Astrocyte of the spinal cord (primary cell): ENCODE measurements around the gene PALLD.

Experiments
- DNase-seq: peaks from one replicate; pipeline ENCODE4 v3.0.0; 2011; ENCODE audit warnings: low read depth, low spot score
- H3K4me3 ChIP-seq: 2 replicates; pipeline ENCODE4 v1.5.1; 2011; ENCODE audit warnings: low read depth, mild to moderate bottlenecking, low read length, moderate library complexity
- in situ Hi-C: cut with HindIII; loops from 2 replicates; pipeline ENCODE4 v1.10.0; 2017; ENCODE audit warnings: low sequenced_read_pairs
- TF ChIP-seq, protein P1 (sequence below): IDR thresholded peaks from 2 replicates; pipeline ENCODE4 v1.5.1; 2012; ENCODE audit warnings: low read depth, mild to moderate bottlenecking, low read length, inconsistent platforms

PALLD gene

DNA sequence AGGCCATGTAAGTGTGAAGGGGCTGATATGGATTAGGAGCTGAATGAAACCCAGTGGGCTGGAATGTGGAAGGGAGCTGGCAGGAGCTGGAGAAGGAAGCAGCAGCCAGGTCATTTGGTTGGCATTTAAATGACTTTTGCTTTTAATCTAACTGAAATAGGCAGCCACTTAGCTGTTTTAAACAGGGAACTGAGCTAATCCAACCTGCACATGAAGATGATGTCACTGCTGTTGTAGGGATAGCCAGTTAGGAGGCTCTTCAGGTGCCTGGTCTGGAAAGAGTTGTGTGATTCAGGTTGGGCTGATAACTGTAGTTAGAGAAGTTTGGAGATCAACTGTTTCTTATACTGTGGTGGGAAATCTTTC lies 122.4 kb downstream of the PALLD start:
- H3K4me3 ChIP-seq = no peak overlapping the region
- TF ChIP-seq, protein P1, sequence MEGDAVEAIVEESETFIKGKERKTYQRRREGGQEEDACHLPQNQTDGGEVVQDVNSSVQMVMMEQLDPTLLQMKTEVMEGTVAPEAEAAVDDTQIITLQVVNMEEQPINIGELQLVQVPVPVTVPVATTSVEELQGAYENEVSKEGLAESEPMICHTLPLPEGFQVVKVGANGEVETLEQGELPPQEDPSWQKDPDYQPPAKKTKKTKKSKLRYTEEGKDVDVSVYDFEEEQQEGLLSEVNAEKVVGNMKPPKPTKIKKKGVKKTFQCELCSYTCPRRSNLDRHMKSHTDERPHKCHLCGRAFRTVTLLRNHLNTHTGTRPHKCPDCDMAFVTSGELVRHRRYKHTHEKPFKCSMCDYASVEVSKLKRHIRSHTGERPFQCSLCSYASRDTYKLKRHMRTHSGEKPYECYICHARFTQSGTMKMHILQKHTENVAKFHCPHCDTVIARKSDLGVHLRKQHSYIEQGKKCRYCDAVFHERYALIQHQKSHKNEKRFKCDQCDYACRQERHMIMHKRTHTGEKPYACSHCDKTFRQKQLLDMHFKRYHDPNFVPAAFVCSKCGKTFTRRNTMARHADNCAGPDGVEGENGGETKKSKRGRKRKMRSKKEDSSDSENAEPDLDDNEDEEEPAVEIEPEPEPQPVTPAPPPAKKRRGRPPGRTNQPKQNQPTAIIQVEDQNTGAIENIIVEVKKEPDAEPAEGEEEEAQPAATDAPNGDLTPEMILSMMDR = no peak
- in situ Hi-C loops = no loop called here

DNA sequence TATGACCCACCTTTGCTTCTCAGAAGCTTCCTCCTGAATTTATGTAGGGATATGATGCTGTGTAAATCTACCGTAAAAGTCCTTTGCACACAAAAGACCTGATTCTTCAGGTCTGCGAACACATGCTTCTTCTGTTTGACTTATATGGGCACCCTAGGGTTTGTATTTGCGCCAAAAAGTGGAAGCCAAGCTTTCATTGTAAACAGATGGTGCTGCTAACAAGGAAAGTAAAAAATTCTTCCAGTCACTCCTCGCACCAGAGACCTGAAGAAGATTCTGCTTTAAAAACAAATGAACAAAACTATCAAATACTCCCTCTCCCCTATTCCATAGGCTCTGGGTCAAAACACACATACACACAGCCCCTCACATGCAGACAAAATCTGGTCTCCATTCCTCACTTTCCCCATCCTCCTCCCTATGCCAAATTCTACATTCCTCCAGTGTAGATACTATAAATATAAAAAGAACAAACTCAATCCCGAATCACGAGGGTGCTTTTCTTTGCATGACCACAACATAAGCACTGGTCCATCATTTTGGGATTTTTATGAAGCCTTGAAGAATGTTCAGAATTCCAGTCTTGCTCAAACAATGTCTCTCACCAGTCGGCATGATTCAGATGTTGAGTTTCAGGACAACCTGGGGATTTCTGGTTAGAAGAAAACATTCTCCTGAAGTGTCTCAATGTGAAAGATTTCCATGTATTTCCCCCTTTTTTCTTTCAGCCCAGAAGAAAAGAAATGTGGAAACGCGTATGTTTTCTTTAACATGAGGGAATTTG lies 125.1 kb downstream of the PALLD start:
- TF ChIP-seq, protein P1 = no peak
- DNase-seq = peak; percentile 94
- in situ Hi-C loops = no loop called here
- no peak overlapping the region for H3K4me3 ChIP-seq

More for the DNA sequence above, 122.4 kb downstream of the PALLD start:
- no peak for DNase-seq

DNA sequence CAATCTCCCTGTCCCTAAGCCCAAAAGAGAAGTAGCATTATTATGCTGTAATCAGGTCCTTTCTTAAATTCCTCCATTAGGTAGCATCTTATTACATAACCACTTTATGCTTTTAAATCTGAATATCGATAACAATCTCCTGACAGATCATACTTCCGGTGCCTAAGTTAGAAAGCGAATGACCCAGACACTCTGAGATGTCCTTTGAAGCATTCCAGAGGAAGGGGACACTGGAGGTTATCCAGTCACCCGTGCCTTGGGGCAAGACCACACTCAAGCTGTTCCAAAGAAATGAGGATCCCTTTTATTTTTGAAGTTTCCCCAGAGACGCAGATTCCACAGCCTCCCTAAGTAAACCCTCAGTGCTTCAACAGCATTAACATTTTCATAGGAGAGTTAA lies 125.7 kb downstream of the PALLD start:
- no peak overlapping the region for H3K4me3 ChIP-seq
- DNase-seq = no peak
- TF ChIP-seq, protein P1 = no peak
- in situ Hi-C loops = no loop called here

DNA sequence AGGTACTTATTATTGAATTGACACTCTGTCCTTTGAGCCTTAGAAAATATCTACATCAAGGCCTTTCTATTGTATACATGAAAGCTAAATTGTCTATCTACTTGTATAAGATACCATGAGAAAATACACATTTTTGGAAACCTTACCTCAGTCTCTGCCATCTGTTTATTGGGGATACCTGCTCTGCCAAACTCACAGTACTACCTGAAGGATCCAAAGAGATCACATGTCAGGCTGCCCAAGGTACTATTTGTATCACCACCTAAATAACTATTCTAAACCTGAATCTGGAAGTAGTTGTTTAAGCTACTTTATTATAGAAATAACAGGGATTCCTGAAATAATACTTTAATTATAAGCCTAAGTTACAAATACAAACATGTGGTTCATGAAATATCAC lies 126.2 kb downstream of the PALLD start:
- no peak for DNase-seq
- in situ Hi-C loops = no loop called here
- no peak overlapping the region for H3K4me3 ChIP-seq
- TF ChIP-seq, protein P1 = no peak

DNA sequence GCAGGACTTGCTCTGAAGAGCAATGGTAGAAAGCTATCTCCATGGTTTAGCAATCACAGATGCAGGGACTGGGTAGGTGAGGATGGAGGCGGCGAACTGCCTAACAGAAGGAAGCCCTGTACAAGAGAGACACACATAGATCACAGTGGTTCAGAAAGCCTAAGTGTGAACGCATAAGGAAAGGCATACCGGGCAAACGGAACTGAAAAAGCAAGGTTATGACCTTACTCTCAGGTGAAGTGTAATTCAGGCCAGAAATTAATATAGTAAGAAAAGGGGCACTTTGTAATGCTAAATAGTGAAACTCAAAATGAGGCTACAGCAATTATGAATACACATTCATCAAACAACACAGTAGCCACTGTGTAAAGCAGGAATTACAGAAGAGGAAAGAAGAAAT lies 126.6 kb downstream of the PALLD start:
- DNase-seq = no peak
- TF ChIP-seq, protein P1 = no peak
- in situ Hi-C loops = no loop called here
- H3K4me3 ChIP-seq = no peak overlapping the region

DNA sequence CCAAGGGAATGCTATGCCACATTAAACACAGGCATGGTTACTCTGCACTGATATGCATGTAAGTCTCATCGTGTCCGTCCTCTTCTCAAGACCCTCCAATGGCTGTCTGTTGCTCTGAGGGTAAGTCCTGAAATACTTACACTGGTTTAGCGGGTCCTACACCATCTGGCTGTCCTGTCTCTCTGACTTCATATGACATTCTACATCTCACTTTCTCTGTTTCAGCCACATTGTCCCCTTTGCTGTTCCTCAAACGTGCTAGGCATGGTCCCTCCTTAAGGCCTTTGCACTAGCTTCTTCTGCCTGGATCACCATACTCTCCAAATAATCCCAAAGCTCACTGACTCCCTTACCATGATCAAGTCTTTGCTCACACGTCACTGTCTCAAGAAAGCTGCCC lies 131.4 kb downstream of the PALLD start:
- no peak overlapping the region for H3K4me3 ChIP-seq
- no peak for DNase-seq
- TF ChIP-seq, protein P1 = no peak
- in situ Hi-C loops = no loop called here
